ENCODE measurements around the gene PLEKHM3. TPM values are rescaled to one million over a fixed set of nuclear protein-coding genes. Genes with fewer than 3 reads are reported as not detected.

PLEKHM3 gene
- total RNA-seq, 1 experiment from 2014 or later: 8.4 TPM

GRCh38 chr2:207775473-207775872 lies 249.9 kb downstream of the PLEKHM3 start:
- no TSS peak for BruUV-seq (replicated peaks)
- Histone ChIP-seq H3F3A (ENCODE audit: insufficient read depth, low read depth) (no peaks in the 10 kb centered on the region), H3K9me3 (ENCODE audit: insufficient read depth, low read depth) (no peaks in the 10 kb centered on the region), H3K4me1 (replicated peaks; ENCODE audit: insufficient read depth) (0 out of 2 replicates have a peak, but pooled peaks cover 2% of the 10 kb centered on the region), H3K79me2 (ENCODE audit: low read depth) (no peaks in the 10 kb centered on the region), H4K20me1 (ENCODE audit: insufficient read depth) (no peaks in the 10 kb centered on the region), H2AFZ (no peak overlapping the region), H3K27ac (no peak overlapping the region), H3K27me3 (ENCODE audit: insufficient read depth, low read depth) (no peaks in the 10 kb centered on the region), H3K4me2 (no peak overlapping the region), H3K36me3 (ENCODE audit: low read depth) (no peaks in the 10 kb centered on the region), H3K9me2 (ENCODE audit: insufficient read depth) (no peaks in the 10 kb centered on the region), H3K4me3 (no peak overlapping the region)
- no peak for TF ChIP-seq EZH2 (IDR thresholded peaks at IDR 0.05; ENCODE audit: low read depth)
- TF ChIP-seq CTCF (conservative IDR thresholded peaks at IDR 0.05): no peak
- intact Hi-C loops (cut with micrococcal nuclease; ENCODE audit: unreplicated experiment): no loop called here
- CTCF ChIA-PET: no interaction called here
- DNase-seq: no peak
- POLR2A ChIA-PET (ENCODE audit: unreplicated experiment): no interaction called here

GRCh38 chr2:207772844-207773205 lies 252.5 kb downstream of the PLEKHM3 start:
- no TSS peak for BruUV-seq (replicated peaks)
- H3K4me3 ChIP-seq: no peak overlapping the region
- no peak overlapping the region for H2AFZ ChIP-seq
- no peak for DNase-seq
- H3K36me3 ChIP-seq (ENCODE audit: low read depth): no peaks in the 10 kb centered on the region
- H3K27ac ChIP-seq: no peak overlapping the region
- 0 out of 2 replicates have a peak, but pooled peaks cover 5% of the 10 kb centered on the region for H3K4me1 ChIP-seq (replicated peaks; ENCODE audit: insufficient read depth)
- intact Hi-C loops (cut with micrococcal nuclease; ENCODE audit: unreplicated experiment): no loop called here
- no peaks in the 10 kb centered on the region for H3K27me3 ChIP-seq (ENCODE audit: insufficient read depth, low read depth)
- 0 out of 2 replicates have a peak, but pooled peaks cover 2% of the 10 kb centered on the region for H3K79me2 ChIP-seq (ENCODE audit: low read depth)
- ChIA-PET CTCF (no interaction called here), POLR2A (ENCODE audit: unreplicated experiment) (no interaction called here)
- H3K9me3 ChIP-seq (ENCODE audit: insufficient read depth, low read depth): no peaks in the 10 kb centered on the region
- H3K4me2 ChIP-seq: no peak overlapping the region
- no peaks in the 10 kb centered on the region for H4K20me1 ChIP-seq (ENCODE audit: insufficient read depth)
- 0 out of 2 replicates have a peak, but pooled peaks cover 3% of the 10 kb centered on the region for H3F3A ChIP-seq (ENCODE audit: insufficient read depth, low read depth)
- no peak for TF ChIP-seq CTCF (conservative IDR thresholded peaks at IDR 0.05)
- TF ChIP-seq EZH2 (IDR thresholded peaks at IDR 0.05; ENCODE audit: low read depth): no peak
- H3K9me2 ChIP-seq (ENCODE audit: insufficient read depth): no peaks in the 10 kb centered on the region

- ChIA-PET CTCF (no interaction called here), POLR2A (ENCODE audit: unreplicated experiment) (no interaction called here)
- Histone ChIP-seq H3K27ac (no peak overlapping the region), H3K27me3 (ENCODE audit: insufficient read depth, low read depth) (no peaks in the 10 kb centered on the region), H3F3A (ENCODE audit: insufficient read depth, low read depth) (0 out of 2 replicates have a peak, but pooled peaks cover 3% of the 10 kb centered on the region), H3K79me2 (ENCODE audit: low read depth) (0 out of 2 replicates have a peak, but pooled peaks cover 8% of the 10 kb centered on the region), H3K9me3 (ENCODE audit: insufficient read depth, low read depth) (no peaks in the 10 kb centered on the region), H3K4me3 (no peak overlapping the region), H3K9me2 (ENCODE audit: insufficient read depth) (no peaks in the 10 kb centered on the region), H3K4me1 (replicated peaks; ENCODE audit: insufficient read depth) (peaks cover 8% of the 10 kb centered on the region; the same call in 1 of the 2 replicates), H3K4me2 (no peak overlapping the region), H2AFZ (no peak overlapping the region), H3K36me3 (ENCODE audit: low read depth) (no peaks in the 10 kb centered on the region), H4K20me1 (ENCODE audit: insufficient read depth) (no peaks in the 10 kb centered on the region)
- DNase-seq: no peak
- intact Hi-C loops (cut with micrococcal nuclease; ENCODE audit: unreplicated experiment): no loop called here
- TF ChIP-seq EZH2 (IDR thresholded peaks at IDR 0.05; ENCODE audit: low read depth) (no peak), CTCF (conservative IDR thresholded peaks at IDR 0.05) (no peak)
- BruUV-seq (replicated peaks): no TSS peak
Observed at GRCh38 chr2:207772081-207772843, 253.1 kb downstream of the PLEKHM3 start.
